ENCODE measurements around the gene GPC3.

GPC3 gene

DNA sequence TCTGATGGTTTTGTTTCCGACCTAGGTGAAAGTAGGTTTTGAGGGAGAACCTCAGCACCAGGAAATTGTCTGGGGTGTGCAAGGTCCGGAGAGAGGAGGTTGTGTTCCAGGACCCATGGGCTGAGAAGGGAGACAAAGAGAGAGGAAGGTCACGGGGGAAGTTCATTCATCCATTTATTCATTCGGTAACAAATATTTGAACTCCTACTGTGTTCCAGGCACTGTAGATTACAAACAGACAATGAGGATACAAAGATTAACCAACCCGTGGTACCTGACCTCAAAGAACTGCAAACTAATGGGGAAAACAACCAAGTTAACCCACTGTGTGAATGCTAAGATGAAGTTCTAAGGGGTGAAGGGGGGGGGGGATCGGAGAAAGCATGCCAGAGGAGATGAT, 1.8 kb upstream of the GPC3 start:
- CTCF ChIA-PET = no interaction called here

DNA sequence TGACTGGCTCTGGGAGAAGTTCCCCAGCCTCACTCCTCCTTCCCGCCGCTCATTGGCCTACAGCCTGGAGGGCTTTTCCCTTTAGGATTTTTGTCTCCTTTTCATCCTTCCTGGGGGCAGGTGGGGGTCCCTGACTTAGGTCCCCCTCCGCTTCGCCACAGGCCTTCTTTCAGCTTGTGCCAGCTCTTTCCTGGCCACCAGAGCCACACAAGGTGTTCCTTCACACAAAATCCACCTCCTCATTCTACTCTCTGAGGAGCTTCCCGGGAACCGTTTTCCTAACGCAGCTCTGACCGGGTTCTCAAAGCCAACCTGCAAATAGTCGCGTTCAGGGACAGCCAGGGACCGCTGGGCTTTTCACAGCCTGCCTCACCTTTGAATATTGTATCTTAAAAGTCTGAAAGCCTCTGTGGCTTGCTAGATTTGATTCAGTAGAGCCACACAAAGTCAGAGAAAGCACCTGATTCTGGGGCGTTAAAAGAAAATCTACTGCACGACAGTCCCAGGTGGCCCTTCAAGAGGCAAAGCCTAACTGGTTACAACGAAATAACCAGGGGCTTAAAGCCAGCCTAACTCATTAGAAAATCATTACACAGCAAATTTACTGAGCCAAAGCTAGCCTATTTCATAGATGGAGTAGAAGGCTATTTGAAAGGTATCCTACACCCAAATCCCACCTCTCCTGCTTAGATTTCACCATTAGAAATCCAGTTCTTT, 731 bp upstream of the GPC3 start:
- POLR2A ChIA-PET = no interaction called here
- CTCF ChIA-PET = no interaction called here
- TF ChIP-seq, protein P1, sequence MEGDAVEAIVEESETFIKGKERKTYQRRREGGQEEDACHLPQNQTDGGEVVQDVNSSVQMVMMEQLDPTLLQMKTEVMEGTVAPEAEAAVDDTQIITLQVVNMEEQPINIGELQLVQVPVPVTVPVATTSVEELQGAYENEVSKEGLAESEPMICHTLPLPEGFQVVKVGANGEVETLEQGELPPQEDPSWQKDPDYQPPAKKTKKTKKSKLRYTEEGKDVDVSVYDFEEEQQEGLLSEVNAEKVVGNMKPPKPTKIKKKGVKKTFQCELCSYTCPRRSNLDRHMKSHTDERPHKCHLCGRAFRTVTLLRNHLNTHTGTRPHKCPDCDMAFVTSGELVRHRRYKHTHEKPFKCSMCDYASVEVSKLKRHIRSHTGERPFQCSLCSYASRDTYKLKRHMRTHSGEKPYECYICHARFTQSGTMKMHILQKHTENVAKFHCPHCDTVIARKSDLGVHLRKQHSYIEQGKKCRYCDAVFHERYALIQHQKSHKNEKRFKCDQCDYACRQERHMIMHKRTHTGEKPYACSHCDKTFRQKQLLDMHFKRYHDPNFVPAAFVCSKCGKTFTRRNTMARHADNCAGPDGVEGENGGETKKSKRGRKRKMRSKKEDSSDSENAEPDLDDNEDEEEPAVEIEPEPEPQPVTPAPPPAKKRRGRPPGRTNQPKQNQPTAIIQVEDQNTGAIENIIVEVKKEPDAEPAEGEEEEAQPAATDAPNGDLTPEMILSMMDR (IDR thresholded peaks at IDR 0.05; ENCODE audit: control extremely low read depth, extremely low read depth, low read depth, missing control alignments) = no peak
- DNase-seq (ENCODE audit: extremely low spot score) = no peak

More for the DNA sequence above, 1.8 kb upstream of the GPC3 start:
- TF ChIP-seq, protein P1 (IDR thresholded peaks at IDR 0.05; ENCODE audit: control extremely low read depth, extremely low read depth, low read depth, missing control alignments) = no peak
- POLR2A ChIA-PET = no interaction called here
- DNase-seq (ENCODE audit: extremely low spot score) = no peak

DNA sequence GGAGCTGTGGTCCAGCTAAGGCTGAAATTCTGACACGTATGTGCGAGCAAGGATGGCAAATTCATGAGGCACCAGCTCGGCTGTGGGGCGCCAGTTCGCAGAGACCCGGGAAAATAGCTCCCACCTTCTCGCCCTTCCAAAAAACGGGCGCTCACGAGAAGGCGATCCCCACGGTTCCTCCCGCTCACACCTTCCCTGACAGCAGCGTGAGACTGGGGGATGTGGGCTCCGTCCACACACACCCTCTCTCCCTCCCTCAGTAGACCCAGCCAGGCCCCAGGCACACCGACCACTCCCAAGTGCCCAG, 584 bp downstream of the GPC3 start:
- TF ChIP-seq, protein P1 (IDR thresholded peaks at IDR 0.05; ENCODE audit: control extremely low read depth, extremely low read depth, low read depth, missing control alignments) = no peak
- CTCF ChIA-PET = no interaction called here
- POLR2A ChIA-PET = no interaction called here
- no peak for DNase-seq (ENCODE audit: extremely low spot score)

DNA sequence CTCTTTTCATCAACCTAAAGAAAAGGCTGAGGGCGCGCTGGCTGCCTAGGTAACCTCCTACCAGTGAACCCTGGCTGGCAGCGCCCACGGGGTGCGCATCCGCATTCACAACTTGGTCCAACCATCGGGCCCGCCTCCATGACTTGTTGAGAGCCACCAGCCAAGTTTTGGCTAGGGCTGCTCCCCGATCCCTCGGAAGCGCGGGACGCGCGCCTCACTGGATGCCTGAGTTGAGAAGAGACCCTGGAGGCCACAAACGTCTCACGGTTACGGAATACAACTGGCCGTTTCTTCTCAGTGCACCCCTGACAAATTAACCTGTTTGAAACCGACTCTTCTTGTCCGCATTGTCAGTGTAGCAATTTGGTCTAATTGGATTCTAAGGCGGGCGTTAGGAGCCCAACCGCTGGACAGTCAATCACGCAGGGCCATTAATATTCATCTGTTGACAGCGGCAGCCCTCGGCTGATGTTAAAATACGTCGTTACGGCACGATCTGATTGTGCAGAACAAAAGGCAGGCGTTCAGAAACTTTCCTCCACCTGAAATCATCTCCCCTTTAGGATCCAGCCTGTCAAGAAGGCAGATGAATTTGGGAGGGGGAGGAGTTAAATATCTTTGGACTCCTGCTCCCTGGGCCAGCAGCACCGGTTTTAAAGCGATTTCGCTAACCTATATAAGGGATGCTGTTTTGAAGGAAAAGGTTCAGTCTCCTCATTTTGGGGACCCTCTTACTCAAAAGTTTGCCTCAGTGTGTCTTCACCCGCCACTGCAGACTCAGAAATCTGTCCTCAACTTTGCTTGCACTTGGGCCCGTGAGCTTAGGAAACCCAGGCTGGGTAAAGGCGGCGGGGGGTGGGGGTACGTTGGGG, 1.2 kb downstream of the GPC3 start:
- no peak for DNase-seq (ENCODE audit: extremely low spot score)
- POLR2A ChIA-PET = no interaction called here
- TF ChIP-seq, protein P1 (IDR thresholded peaks at IDR 0.05; ENCODE audit: control extremely low read depth, extremely low read depth, low read depth, missing control alignments) = no peak
- CTCF ChIA-PET = no interaction called here

DNA sequence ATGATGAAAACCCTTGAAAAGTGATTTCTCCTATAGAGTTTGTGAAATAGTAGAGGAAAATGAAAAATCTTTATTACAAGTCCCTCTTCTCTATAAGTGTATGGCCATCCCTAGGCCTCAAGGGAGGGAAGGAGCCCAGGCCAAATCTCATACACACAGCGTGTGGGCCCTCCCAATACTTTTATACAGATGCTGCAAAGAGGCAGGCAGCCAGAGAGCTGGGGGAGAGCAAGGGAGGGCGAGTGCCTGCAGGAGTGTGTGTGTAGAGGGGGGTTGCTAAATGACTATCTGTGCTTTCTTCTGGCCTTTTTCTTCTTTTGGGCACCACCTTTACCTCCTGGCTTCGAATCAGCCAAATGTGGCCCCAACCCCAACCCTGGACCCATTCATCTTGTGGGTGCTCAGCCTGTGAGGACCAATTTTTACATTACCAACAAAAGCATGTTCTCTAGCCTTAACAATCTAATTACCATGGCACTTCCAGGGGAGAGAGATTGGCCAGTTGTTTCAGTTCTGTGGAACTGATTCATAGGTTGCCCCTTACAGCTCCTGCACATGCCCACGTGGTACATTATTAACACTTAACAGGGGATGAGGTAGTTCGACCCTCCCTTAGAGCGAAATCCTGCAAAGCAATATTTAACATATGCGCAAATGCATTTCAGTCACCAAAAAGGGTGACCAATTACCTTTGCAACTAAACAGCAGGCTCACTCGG, 2.0 kb downstream of the GPC3 start:
- no peak for DNase-seq (ENCODE audit: extremely low spot score)
- CTCF ChIA-PET = interaction anchor here (1.3 kb wide), 1 partner anchor 17 kb away, joined by 3 read pairs; no protein-coding TSS in a partner anchor
- TF ChIP-seq, protein P1 (IDR thresholded peaks at IDR 0.05; ENCODE audit: control extremely low read depth, extremely low read depth, low read depth, missing control alignments) = no peak
- POLR2A ChIA-PET = no interaction called here

DNA sequence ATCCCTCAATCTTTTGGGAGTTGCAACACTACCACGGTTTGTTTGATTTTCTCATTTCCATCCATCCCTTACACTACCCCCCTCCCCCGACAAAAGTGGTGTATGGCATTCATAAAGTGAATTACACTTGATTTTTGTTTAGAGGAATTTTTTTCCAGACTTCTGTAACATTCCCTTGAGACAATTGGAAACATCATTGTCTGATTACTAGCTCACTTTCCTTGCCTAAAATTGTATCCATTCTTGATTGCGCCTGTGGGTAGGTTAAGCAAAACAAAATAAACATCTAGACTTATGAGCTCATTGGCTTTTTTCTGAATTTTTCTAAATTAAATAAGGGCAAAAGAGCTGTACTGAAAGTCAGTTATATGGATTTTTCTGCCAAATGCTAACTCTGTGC, 3.5 kb downstream of the GPC3 start:
- no peak for DNase-seq (ENCODE audit: extremely low spot score)
- ChIA-PET CTCF (interaction anchor here (1.3 kb wide), 1 partner anchor 15 kb away, joined by 3 read pairs; no protein-coding TSS in a partner anchor), POLR2A (no interaction called here)
- TF ChIP-seq, protein P1 (IDR thresholded peaks at IDR 0.05; ENCODE audit: control extremely low read depth, extremely low read depth, low read depth, missing control alignments) = no peak
